ENCODE results near the gene CLDND2.

CLDND2 gene

GRCh38 chr19:51331716-51332115, 37.1 kb downstream of the CLDND2 start:
- DNase-seq (ENCODE audit: low read depth in 1 of 2, low spot score in 1 of 2): no peak

GRCh38 chr19:51331193-51331592, 37.6 kb downstream of the CLDND2 start:
- DNase-seq (ENCODE audit: low read depth in 1 of 2, low spot score in 1 of 2): no peak

GRCh38 chr19:51330366-51330765, 38.4 kb downstream of the CLDND2 start:
- DNase-seq (ENCODE audit: low read depth in 1 of 2, low spot score in 1 of 2): no peak

DNA sequence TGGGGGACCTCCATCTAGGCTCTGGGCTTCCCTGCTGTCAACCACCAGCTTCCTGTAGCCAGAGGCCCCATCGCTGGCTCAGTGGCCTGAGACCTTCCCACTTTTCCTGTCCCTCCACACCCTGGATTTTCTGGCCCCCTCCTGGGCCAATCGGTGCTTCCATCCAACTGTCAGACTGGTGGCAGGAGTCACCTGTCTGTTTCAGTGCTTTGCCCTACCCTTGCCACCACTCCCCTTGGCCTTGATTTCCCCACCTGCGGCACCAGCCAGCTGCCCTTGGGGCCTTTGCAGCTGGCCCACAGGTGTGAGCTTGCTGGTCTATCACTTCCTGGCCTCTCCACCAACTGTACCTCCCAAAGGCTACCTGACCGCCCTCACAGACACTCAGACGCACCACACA, 39.4 kb downstream of the CLDND2 start:
- no peak for DNase-seq (ENCODE audit: low read depth in 1 of 2, low spot score in 1 of 2)

DNA sequence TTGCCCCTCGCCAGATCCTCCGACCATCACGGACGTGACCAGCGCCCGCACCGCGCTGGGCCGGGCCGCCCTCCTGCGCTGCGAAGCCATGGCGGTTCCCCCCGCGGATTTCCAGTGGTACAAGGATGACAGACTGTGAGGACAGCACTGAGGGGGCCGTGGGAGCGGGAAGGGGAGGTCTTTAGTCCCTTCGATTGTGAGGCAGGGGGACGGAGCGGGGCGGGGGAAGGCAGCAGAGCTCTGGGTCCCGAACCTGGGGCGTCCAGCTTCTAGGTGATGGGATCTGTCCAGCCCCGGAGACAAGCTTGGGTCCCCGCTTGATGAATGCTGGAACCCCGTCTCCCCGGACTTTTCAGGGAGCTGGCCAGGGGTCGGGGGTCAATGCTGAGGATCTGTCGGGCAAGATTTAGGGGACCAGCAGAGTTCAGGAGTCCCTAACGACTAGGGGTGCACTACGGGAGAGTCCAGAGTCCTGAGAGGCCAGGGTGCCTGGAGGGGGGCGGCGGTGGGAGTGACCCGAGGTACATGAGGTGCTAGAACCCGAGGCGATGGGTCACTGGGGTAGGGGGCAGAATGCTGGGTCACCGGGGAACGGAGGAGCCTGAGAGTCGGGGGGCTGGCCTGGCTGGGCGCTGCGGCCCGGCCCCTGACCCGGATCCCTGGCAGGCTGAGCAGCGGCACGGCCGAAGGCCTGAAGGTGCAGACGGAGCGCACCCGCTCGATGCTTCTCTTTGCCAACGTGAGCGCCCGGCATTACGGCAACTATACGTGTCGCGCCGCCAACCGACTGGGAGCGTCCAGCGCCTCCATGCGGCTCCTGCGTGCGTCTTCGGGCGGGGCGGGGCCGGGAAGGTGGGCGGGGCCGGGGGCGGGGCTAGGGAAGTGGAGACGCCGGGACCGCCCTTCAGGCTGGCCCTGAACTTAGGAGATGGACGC, 41.5 kb downstream of the CLDND2 start:
- peak; percentile 17 to 24 for DNase-seq (ENCODE audit: low read depth in 1 of 2, low spot score in 1 of 2)

DNA sequence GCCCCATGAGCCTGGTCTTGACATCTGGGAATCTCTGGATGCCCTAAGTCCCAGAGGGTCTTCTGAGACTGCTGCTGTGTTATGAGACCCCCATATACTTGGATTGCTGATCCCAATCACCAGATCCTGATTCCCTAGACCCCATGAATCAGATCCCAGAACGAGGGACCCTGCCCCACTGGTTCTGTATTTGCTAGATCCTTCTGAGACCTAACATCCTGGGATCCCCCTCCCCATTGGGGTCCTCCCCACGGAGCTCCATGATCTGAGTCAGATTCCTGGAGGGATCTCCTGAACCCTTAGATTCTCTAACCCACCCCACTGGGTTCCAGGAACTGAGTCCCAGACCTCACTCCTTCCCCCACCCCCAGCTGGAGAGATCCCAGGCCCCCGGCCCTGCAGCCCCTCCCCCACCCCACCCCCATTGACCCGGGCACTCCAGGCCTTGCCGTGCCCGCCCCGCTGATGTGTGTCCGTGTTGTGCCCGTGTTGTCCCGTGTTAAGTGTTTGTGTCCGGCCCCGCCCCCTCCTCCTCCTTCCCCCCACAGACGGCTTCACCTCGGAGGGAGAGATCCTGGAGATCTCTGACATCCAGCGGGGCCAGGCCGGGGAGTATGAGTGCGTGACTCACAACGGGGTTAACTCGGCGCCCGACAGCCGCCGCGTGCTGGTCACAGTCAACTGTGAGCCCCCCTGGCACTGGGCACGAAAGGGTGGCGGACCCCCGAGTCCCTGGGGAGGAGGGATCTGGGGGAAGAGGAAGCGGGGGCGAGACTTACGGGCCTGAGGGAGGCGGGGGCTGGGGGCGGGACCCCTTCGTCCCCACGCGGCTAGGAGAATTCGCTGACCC, 42.4 kb downstream of the CLDND2 start:
- DNase-seq (ENCODE audit: low read depth in 1 of 2, low spot score in 1 of 2): no peak

GRCh38 chr19:51325161-51325976, 43.4 kb downstream of the CLDND2 start:
- no peak for DNase-seq (ENCODE audit: low read depth in 1 of 2, low spot score in 1 of 2)

- no peak for DNase-seq (ENCODE audit: low read depth in 1 of 2, low spot score in 1 of 2)
Measured at GRCh38 chr19:51324167-51324481, 44.7 kb downstream of the CLDND2 start.

DNA sequence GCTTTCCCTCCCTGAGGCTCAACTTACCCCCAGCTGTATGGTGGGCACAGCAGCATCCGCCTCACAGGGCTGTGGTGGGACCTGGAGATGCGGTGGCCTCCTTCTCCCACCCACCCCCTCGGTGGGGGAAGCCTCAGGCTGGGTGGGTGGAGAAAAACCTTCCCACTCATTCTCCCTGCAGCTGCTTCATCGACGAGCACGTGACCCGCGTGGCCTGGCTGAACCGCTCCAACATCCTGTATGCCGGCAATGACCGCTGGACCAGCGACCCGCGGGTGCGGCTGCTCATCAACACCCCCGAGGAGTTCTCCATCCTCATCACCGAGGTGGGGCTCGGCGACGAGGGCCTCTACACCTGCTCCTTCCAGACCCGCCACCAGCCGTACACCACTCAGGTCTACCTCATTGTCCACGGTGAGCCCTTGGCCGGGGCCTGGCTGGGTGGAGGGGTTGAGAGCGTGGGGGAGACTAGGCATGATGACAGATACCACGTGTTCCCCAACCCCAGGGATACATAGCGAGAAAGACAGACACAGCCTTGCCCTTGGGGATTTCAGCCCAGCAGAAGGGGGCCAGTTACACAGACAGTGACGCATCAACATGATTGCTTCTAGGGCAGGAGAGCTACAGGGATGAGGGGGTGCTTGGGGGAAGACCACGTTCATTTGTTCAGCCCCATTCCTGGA, 45.2 kb downstream of the CLDND2 start:
- DNase-seq (ENCODE audit: low read depth in 1 of 2, low spot score in 1 of 2): no peak

DNA sequence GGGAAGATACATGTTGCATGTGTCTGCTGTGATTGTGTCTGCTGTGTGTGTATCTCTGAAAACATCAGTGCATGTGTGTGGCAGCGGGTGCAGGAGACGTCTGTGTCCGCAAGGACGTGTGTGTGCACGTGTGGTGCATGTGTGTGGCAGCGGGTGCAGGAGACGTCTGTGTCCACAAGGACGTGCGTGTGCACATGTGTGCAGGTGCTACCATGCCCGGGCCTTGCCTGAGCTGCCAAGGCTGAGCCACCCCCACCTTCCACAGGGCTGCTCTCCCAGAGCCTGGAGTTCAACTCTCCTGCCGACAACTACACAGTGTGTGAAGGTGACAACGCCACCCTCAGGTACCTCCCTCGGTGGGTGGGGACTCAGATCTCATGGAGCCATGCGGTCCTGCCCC, 47.0 kb downstream of the CLDND2 start:
- no peak for DNase-seq (ENCODE audit: low read depth in 1 of 2, low spot score in 1 of 2)

GRCh38 chr19:51320280-51320657, 48.5 kb downstream of the CLDND2 start:
- DNase-seq (ENCODE audit: low read depth in 1 of 2, low spot score in 1 of 2): no peak

GRCh38 chr19:51319649-51320279, 49.0 kb downstream of the CLDND2 start:
- no peak for DNase-seq (ENCODE audit: low read depth in 1 of 2, low spot score in 1 of 2)

DNA sequence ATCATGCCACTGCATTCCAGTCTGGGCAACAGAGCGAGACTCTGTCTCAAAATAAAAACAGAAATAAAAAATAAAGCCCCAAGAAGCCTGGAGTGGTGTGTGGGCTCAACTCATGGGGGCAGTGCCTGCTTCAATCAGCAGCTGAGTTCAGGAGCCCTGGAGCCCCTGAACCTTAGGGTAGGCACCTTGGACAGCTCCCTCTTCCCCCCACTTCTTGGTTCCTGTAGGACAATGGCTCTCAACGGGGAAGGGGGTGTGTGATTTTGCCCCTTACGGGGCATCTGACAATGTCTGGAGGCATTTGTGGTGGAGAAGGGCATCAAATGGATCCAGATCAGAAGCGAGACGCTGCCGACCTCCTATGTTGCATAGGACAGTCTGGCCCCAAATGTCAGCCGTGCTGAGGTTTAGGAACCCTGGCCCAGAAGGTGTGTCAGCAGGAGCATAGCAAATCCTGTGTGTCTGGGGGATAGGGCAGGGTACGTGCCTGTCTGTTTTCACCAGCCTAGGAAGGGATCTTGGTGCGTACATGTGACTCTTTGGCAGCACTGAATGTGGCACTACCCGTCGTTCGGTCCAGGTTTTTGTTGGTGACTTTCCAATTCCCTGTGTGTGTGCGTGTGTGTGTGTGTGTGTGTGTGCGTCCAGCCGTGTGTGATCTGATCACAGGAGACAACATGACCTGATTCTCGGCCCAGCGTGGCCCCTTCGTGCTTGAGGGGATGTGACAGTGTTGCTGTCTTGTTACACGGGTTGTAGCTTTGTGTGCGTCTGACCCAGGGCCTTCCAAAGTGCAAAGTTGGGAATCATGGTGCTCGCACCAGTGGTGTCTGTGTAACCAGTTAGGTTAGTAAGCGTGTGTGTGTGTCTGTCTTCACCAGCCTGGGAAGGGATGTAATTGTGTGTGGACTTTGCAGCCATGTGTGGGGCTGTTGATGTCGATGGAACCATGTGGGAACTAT, 49.8 kb downstream of the CLDND2 start:
- DNase-seq (ENCODE audit: low read depth in 1 of 2, low spot score in 1 of 2): no peak

DNA sequence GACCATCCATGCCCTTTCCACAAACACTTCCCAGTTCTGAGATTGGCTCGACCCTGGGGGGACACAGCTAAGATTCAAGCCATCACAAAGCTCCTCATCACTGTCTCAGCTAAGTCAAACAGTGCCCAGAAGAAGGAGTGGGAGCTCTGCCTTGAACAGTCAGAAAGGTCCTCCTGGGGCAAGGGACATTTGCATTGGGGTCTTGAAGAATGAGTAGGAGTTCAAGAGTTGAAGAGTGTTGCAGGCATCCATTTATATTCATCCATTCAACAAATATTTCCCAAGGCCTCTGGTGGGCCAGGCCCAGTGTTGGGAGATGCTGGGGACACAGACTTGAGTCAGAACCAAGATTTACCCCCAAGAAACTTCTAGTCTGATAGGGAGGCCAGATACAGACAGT, 50.8 kb downstream of the CLDND2 start:
- DNase-seq (ENCODE audit: low read depth in 1 of 2, low spot score in 1 of 2): no peak

GRCh38 chr19:51317376-51317775, 51.4 kb downstream of the CLDND2 start:
- DNase-seq (ENCODE audit: low read depth in 1 of 2, low spot score in 1 of 2): no peak

All from activated CD4-positive, alpha-beta T cell treated with anti-CD3 and anti-CD28 coated beads, Interleukin-2, amount 50 U/mL, for 24 hours (primary cell).